ENCODE data around the gene GPR142. TPM values are rescaled to one million over a fixed set of nuclear protein-coding genes. Genes with fewer than 3 reads are reported as not detected.

Gene GPR142
- total and polyA plus RNA-seq, 2 of the 8 experiments (the other 6 are each of a cell fraction or from before 2014, with no cell fraction given), result 0.05 TPM; not detected in 1

DNA sequence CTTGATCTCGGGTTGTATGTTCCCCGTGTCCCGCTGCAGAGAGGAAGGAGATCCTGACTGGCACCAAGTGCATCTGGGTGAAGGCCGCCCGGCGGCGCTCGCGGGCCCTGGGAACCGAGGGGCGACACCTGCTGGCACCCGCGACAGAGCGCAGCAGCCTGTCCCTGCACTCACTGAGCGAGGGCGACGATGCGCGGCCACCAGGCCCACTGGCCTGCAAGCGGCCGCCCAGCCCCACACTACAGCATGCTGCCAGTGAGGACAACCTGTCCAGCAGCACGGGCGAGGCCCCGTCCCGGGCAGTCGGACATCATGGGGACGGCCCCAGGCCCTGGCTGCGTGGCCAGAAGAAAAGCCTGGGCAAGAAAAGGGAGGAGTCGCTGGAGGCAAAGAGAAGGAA, 13.2 kb upstream of the GPR142 start (continued):
- TF ChIP-seq SUZ12 (IDR thresholded peaks at IDR 0.05; ENCODE audit: low read length) (no peak), HDAC6 (IDR thresholded peaks at IDR 0.05; ENCODE audit: low read depth, low read length) (no peak), MAFK (IDR thresholded peaks at IDR 0.05; ENCODE audit: low read depth, low read length) (no peak), POU5F1 (IDR thresholded peaks at IDR 0.05; ENCODE audit: low read depth, low read length) (no peak), FOSL1 (IDR thresholded peaks at IDR 0.05; ENCODE audit: insufficient read depth, low read depth, low read length) (no peak), NANOG (IDR thresholded peaks at IDR 0.05; ENCODE audit: insufficient read depth, low read depth, low read length, poor library complexity, severe bottlenecking) (no peak), CTBP2 (IDR thresholded peaks at IDR 0.05; ENCODE audit: borderline replicate concordance, insufficient read depth, insufficient read length, low read length) (no peak), GTF2F1 (IDR thresholded peaks at IDR 0.05; ENCODE audit: borderline replicate concordance, low read depth, low read length) (no peak), TEAD4 (IDR thresholded peaks at IDR 0.05; ENCODE audit: low read depth, low read length) (no peak), RFX5 (IDR thresholded peaks at IDR 0.05; ENCODE audit: borderline replicate concordance, low read depth, low read length) (no peak), BCL11A (IDR thresholded peaks at IDR 0.05; ENCODE audit: low read depth in 2 of 2, low read length in 2 of 2) (no peak), BACH1 (IDR thresholded peaks at IDR 0.05; ENCODE audit: low read length) (peak; percentile 10; the same call in 1 of the 2 replicates), JUND (IDR thresholded peaks at IDR 0.05; ENCODE audit: low read length) (peak; percentile 68; the same call in 1 of the 2 replicates), YY1 (IDR thresholded peaks at IDR 0.05; ENCODE audit: low read depth, low read length) (peak; percentile 70; the same call in 1 of the 2 replicates)

Measured in H1 (cell line).